ENCODE data around the gene SGSH. TPM values are rescaled to one million over a fixed set of nuclear protein-coding genes. Genes with fewer than 3 reads are reported as not detected.
"Not testable (repeated sequence)": the region's sequence is repeated elsewhere in the genome, so short reads cannot be mapped to it uniquely, and the experiment has no call there.

The SGSH gene
- total RNA-seq, 1 donor from 2014 or later: 16.2 TPM

DNA sequence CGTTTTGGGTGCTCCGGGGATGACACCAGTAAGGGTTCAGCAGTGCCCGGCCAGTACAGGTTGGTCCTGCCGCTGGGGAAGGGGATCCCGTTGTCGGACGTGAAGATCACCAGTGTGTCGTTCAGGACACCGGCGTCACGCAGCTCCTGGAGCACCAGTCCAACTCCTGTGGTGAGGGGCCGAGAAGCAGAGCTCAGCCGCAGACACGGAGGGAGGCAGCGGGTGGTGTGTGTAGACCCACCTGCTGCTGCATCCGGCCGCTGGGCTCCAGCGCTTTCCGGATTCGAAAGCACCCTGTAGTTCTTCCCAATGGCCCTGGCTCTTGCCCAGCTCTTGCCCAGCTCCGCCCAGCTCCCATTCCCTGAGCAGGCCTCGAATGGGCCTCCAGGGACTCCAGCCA lies 8.0 kb downstream of the SGSH start:
- no peak for DNase-seq (ENCODE audit: low read depth, low spot score)

DNA sequence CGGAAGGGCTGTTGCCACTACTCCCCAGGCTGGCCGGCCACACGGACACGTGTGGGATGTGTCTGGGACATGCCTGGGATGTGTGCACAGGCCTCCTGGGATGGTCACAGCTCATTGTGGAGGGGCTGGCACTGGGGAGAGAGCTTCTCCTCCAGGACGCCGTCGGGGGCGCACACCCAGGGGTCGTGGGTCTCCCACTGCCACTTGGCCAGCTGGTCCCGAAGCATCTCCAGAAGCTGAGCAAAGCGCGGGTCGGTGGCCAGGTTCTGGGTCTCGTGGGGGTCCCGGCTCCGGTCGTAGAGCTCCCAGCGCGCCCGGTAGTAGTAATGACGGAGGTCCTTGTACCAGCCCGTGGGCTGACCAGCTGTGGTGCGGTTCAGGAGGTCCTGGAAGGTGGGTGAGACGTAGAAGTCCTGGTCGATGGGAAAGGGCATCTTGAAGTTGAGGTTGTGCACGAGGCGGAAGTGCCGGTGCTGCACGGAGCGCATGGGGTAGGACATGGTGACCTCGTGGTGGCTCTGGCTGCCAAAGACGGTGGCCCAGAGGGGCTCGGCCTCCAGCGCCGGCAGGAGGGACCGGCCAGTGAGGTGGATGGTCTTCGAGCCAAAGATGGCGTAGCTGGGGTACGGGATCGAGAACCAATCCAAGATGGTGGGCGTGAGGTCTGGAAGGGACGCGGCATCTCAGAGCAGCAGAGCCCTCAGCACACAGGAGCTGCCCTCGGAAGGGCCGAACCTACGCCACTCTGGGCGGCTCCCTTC lies 9.6 kb downstream of the SGSH start:
- DNase-seq (ENCODE audit: low read depth, low spot score): no peak

DNA sequence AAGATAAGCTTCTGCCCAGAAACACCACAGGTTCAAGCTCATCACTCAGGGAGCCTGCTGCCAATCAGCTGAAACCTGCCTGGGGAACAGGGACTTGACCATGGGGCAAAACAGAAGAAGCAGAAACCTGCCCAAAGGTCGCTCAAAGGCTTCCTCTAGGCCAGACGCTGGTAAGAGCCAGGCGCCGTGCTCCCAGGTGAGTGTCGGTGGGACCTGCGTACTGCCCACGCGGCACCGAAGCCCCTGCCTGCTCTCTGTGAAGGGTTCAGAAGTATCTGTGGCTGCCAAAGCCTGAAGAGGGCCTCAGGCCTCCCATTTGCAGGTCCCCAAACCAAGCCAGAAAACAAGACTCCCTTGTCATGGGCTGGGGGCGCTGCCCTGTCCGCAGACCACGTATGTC lies 10.4 kb downstream of the SGSH start:
- DNase-seq (ENCODE audit: low read depth, low spot score): no peak

- DNase-seq (ENCODE audit: low read depth, low spot score): no peak
Measured at GRCh38 chr17:80208050-80208449, 12.1 kb downstream of the SGSH start.

GRCh38 chr17:80205811-80206210 lies 14.3 kb downstream of the SGSH start:
- DNase-seq (ENCODE audit: low read depth, low spot score): no peak

- DNase-seq (ENCODE audit: low read depth, low spot score): no peak
Measured at GRCh38 chr17:80204626-80205468, 15.3 kb downstream of the SGSH start.

DNA sequence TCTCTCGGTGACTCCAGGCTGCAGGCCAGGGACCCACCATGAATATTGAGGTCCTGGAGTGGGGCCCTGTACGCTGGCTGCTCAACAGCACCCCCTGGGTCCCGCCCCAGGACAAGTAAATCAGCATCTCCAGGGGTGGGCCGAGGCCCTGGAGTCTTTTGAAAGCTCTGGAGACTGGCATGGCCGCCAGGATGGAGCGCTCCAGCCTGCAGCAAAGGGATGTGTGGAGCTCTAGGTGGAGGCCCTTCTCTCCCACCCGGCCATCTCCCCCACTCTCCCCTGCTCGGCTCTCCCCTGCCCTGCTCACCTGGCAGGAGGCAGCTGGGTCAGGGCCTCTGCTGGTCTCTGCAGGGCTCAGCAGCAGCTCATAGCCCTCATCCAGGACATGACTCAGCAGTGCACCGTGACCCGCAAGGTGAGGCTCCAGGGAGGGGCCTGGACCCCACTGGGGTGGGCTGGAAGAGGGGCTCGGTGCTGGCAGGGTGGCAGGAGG lies 16.6 kb downstream of the SGSH start:
- DNase-seq (ENCODE audit: low read depth, low spot score): no peak

DNA sequence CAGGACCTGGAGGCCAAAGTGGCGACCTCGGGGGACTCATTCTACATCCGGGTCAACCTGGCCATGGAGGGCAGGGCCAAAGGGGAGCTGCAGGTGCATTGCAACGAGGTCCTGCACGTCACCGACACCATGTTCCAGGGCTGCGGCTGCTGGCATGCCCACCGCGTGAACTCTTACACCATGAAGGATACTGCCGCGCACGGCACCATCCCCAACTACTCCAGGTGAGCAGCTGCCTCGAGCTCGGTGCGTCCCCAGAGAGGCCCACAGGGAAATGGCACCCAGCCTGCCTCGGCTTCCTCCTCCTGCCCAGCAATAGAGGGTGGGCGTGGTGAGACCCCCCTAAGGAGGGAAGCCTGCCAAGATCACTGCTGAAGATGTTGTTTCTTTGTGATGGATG lies 17.9 kb downstream of the SGSH start:
- DNase-seq (ENCODE audit: low read depth, low spot score): no peak

DNA sequence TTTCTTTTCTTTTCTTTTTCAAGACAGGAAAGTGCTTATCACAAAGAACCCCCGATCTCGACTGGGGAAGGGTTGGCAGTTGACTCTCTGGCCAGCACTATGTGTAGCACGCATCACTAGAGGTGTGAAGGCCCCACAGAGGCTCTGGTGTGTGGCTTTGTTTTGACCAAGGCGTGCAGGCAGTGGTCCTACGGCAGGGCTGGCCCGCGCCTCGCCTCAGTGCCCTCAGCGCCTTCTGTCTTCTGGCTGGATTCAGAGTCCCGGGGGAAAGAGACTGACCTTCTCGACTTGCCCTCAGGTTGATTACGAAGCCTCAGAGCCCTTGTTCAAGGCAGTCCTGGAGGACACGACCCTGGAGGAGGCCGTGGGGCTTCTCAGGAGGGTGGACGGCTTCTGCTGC lies 18.7 kb downstream of the SGSH start:
- no peak for DNase-seq (ENCODE audit: low read depth, low spot score)

- not testable (repeated sequence) for DNase-seq (ENCODE audit: low read depth, low spot score)
Measured at GRCh38 chr17:80199295-80199694, 20.8 kb downstream of the SGSH start.

GRCh38 chr17:80198144-80198661 lies 21.9 kb downstream of the SGSH start:
- no peak for DNase-seq (ENCODE audit: low read depth, low spot score)

DNA sequence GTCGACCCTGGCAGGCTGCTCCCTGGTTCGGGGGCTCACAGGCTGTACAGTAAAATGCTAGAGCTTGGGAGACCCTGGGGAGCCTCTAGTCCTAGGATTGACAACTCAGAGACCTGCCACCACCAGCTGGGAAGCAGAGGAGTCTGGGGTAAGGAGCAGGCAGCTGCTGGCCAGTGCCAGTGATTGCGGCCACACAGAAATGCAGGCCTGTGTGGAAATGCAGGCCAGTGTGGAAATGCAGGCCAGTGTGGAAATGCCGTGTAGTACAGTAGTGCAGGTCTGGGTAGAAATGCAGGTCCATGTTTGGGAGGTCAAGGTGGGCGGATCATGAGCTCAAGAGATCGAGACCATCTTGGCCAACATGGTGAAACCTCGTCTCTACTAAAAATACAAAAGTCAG lies 23.5 kb downstream of the SGSH start:
- DNase-seq (ENCODE audit: low read depth, low spot score): no peak

- no peak for DNase-seq (ENCODE audit: low read depth, low spot score)
Measured at GRCh38 chr17:80195671-80196529, 24.2 kb downstream of the SGSH start.

GRCh38 chr17:80195141-80195540 lies 25.0 kb downstream of the SGSH start:
- no peak for DNase-seq (ENCODE audit: low read depth, low spot score)

GRCh38 chr17:80191865-80192661 lies 28.1 kb downstream of the SGSH start:
- no peak for DNase-seq (ENCODE audit: low read depth, low spot score)

- DNase-seq (ENCODE audit: low read depth, low spot score): no peak
Measured at GRCh38 chr17:80191192-80191591, 28.9 kb downstream of the SGSH start.

- no peak for DNase-seq (ENCODE audit: low read depth, low spot score)
Measured at GRCh38 chr17:80190716-80191115, 29.4 kb downstream of the SGSH start.

DNA sequence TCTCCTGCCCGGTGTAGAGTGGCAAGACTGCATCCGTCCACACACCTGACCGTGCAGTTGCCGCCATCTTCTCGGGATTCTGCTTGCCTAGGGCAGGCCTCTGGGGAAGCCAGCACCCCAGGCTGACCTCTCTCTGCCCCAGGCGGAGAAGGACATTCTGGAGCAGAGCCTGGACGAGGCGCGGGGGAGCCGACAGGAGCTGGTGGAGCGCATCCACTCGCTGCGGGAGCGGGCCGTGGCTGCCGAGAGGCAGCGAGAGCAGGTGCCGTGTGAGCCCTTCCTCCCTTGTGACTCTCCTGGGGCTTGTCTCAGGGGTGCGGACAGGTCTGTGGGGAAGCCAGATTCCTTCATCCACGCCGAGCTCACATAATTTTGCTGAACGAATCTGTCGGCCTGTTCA lies 30.5 kb downstream of the SGSH start:
- DNase-seq (ENCODE audit: low read depth, low spot score): no peak

- no peak for DNase-seq (ENCODE audit: low read depth, low spot score)
Measured at GRCh38 chr17:80187515-80187941, 32.6 kb downstream of the SGSH start.

DNA sequence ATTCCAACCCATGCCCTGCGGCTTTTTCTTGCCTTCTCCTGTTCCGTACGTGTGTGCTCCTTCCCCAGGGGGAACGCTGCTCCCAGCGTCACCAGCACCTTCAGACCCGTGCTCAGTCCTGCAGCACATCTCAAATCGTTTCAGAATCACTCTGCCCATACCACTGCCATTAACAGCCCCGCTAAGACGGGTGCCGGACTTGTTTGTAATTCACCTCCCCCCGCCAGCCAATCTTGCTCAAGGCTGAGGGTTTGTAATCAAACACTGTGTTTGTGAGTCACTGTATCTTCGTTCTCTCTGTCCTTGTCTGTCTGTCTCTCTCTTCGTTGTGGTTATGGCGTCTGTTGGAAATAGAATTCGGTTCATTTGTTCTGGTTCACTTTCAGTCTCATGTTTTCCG lies 33.0 kb downstream of the SGSH start:
- DNase-seq (ENCODE audit: low read depth, low spot score): no peak

GRCh38 chr17:80185968-80186367 lies 34.2 kb downstream of the SGSH start:
- DNase-seq (ENCODE audit: low read depth, low spot score): no peak

Data from pulmonary artery endothelial cell (primary cell).